NCI-H2171 treated with DMSO at 0.1 percent for 48 hours (cell line): ENCODE measurements around the gene ANK3.

Experiments used
- DNase-seq: peaks from one replicate; lab custom pipeline; 2025; lab: John Stamatoyannopoulos, UW

The ANK3 gene

DNA sequence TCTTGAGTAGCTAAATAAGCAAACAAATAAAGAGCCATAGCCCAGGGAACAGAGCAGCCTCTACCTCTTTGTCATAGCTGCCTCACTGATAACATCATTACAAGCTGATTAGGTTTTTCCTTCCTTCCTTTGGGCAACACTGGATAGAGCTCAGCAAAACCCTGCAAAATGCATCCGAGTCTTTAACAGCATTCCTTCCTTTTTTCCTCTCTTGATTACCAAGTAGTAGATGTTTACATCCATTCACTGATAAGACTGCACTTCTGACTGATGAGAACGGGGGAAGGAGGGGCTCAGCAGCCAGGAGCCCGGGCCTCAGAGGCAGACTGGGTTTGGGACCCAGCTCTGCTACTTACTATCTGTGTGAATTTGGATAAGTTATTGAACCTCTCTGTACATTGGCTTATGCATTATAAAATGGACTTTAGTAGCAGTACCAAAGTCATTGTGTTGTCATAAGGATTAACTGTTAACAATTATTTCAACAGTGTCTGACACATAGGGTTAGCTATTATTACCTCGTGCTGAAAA lies 214.2 kb downstream of the ANK3 start:
- DNase-seq = no peak

DNA sequence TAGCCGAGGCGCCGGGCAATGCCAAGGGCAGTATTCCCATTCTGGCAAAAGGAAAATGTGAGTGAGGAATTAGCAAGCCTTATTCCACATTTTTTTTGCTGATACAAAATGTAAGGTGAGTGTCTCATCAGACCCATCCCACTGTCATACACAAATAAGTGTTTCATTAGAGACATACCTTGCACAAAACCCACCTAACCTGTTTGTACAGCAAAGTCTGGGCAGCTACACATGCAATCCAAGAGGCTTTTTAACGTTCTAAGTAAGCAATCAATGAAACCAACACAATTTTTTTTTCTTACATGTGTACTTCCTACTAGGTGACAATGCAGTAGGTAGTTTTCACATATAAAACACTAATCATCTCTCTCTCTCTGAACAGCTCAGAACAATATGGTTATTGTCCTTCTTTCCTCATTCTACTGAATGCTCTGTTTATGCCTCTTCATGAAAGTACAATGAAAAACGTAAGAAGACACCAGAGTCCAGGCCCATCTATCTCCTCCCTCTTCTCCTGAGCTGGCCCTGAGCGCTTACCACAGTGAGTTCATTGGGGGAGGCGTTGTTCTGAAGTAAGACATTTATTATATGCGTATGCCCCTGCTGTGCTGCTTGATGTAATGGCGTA lies 217.2 kb downstream of the ANK3 start:
- no peak for DNase-seq

DNA sequence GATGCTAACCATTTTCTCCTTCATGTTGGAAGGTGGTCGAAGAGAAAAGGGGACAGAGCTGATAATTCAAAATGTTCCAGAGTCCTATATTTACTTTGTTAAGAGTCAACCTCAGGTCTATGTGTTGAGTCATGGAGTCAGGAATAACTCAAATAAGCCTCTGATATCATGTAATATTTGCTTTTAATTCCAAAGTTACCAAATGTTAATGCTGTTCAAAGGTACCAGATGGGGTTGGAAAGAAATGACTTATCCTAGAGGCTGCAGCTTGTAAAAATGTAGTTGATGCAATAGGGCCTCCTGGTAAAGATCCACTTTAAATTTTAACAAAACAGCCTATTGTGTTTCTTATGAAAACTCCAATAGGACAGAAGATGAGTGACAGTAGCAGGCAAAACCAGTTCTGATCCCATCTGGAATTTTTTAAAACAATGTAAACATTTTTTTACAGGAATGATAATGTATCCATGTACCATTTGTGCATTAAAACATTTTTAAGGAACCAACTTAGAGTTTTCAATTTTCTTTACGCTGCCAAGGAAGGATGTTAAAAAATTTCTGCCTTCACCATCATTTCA lies 218.2 kb downstream of the ANK3 start:
- DNase-seq = no peak

DNA sequence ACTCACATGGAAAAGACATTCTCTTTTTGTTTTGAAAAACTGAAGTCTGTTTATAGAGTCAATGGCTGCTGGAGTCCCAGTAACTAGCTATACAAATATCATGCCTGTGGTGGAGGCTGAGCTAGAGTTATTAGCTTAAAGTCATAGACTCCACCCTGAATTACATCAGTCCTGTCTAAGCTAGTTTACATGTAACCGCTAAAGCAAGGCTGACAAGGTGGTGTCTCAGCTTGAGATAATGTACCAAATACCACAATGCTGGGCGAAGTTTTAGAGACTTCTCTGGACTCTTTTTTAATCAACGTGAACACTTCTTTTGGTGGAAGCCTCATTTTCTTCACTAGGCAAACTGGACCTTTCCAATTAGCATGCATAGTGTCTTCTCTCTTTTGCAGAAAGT lies 219.4 kb downstream of the ANK3 start:
- DNase-seq = no peak

DNA sequence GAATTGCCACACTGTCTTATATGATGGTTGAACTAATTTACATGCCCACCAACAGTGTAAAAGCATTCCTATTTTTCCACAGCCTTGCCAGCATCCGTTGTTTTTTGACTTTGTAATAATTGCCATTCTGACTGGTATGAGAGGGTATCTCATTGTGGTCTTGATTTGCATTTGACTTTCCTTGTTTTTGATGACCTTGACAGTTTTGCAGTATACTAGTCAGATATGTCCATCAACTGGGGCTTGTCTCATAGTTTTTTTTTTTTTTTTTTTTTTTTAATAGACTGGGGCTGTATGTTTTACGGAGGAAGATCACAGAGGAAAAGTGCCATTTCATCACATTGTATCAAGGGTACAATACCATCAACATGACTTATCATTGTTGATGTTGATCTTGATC lies 220.6 kb downstream of the ANK3 start:
- DNase-seq = no peak

DNA sequence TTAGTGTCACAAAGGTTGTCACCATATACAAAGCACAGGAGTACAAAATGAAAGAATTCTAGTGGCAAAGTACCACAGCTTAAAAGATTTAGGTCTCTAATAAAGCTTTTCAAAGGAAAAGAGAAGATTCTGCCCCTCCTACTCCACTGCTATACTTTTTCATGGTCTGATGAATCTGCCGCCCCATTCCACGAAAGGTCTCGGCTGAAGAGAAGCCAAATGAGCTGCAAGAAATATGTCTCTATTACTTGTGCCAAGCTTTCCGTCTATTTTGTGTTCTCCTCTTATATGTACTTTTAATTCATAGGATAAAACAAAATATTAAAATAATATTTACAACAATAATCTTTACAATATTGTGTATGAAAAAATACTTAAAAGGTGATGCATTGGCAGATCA lies 222.6 kb downstream of the ANK3 start:
- no peak for DNase-seq

DNA sequence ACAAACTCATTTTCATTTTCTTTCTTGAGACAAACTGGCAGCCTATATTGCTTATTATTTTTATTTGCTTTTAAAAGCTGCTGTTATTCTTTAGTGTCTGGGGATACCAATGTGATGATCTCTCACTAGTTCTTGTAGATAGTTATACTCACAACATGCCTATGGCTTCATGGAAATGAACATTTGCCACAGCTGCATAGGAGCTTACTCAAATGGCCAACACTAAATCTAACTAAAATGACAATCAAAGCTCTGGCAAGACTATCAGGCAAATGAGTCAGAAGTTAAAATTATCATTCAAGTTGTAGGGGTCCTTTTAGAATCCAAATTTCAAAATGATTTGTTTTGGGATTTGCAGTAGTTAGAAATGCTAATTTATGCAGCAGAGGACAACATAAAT lies 225.9 kb downstream of the ANK3 start:
- DNase-seq = no peak

DNA sequence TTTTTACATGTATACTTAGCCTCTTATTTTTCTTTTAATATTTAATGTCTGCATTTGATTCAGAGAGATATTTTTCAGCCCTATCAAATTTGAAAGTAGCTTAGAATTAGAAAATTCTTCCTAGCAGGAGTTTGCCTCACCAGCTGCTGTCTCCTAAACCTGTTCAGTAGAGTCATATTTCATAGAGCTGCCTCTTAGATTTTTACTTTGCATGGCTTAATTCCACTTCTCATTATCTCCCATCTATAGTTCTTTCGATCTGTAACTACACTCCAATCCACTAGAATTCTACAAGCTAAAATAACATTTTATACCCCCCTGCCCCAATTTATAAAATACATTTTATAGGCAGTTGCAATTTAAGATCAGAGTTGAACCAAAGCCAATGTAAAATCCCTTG lies 227.0 kb downstream of the ANK3 start:
- peak; percentile 81 for DNase-seq

DNA sequence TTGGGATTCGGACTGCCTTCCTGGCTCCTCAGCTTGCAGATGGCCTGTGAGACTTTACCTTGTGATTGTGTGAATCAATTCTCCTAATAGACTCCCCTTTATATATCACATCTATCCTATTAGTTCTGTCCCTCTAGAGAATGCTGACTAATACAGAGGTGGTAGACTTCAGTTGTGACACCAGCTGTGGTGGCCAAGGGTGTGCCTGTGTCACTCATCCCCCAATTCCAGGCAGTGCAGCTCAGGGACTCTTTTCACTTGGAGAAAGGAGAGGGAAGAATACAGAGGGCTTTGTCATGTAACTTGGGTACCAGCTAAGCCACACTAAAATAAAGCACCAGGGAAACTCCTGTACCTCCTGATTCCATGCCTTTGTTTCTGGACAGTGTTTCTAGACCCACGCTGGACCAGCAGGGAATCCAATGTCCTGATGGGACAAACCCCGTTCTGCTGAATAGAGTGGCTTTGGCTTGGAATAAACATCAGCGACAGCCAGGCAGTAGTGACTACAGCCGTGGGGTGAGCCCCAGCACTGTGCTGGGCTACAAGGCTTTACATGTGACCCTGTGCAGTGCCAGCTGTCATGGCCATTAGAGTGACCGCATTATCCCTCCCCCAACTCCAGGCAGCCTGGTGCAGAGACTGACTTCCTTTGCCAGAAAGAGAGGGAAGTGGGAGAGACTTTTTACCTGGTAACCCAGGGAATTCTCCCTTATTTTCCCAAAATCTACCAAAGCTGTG lies 233.6 kb downstream of the ANK3 start:
- no peak for DNase-seq

DNA sequence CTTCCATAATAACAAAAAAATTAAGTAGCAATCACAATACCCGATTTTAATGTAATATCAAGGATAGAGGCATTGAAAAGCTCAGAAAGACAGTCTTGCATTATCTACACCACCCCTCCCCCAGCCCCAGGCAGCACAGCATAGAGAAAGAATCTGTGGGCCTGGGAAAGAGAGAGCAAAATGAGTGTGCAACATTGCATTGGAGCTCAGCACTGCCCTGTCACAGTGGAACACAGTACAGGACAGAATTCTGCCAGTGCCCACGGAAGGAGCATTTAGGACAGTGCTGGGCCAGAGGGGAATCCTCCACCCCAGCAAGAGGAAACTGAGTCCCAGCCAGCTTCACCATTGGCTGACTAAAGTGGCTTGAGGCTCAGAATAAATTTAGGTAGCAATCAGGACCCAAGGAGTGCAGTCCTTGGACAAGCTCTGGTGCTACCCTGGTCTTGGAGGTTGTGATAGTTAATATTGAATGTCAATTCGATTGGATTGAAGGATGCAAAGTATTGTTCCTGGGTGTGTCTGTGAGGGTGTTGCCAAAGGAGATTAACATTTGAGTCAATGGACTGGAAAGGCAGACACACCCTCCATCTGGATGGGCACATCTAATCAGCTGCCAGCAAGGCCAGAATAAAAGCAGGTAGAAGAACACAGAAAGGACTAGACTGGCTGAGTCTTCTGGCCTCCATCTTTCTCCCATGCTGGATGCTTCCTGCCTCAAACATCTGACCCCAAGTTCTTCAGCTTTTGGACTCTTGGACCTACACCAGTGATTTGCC lies 234.4 kb downstream of the ANK3 start:
- DNase-seq = peak; percentile 66

DNA sequence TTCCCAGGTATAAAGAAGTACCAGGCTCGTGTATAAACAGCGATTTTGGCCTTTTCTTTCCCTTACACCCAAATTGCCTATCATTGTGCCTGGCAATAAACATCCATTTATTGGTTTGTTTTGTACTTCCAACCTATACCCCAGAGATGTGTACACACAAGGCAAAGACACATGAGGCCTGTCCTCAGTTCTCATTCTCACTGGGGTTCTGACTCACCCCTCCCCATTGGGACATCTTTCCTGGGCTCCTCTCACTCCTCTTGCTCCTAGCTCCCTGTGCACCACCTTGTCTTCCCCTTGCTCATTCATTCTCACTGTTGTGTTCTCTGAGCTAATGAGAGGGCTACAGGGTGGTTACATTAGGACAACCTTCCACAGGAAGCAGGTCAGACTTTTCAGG lies 240.7 kb downstream of the ANK3 start:
- peak; percentile 63 for DNase-seq

DNA sequence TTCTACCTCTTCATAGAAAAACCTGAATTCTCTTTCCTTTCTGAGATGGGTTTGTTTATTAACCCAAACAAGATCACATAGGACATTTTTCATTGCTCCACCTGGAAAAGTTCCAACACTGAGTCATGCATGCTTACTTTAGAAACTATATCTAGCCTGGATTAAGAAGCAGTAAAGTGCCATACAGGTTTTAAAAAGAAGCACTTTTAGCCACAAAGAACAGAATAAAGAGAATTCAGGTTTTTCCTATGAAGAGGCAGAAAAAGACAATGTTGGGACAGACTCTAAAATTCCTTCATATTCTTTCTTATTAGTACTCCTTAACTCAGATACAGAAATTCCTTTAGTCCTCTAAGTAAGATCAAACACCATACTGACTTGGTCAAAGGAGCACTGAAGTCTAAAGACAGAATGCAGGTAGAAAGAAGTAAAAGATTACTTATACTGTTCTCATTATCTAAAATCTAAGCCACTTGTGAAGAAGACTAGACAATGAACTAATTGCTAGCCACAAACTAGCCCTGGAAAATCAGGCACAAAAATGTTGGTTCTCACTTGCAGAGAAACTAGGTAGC lies 241.3 kb downstream of the ANK3 start:
- no peak for DNase-seq

DNA sequence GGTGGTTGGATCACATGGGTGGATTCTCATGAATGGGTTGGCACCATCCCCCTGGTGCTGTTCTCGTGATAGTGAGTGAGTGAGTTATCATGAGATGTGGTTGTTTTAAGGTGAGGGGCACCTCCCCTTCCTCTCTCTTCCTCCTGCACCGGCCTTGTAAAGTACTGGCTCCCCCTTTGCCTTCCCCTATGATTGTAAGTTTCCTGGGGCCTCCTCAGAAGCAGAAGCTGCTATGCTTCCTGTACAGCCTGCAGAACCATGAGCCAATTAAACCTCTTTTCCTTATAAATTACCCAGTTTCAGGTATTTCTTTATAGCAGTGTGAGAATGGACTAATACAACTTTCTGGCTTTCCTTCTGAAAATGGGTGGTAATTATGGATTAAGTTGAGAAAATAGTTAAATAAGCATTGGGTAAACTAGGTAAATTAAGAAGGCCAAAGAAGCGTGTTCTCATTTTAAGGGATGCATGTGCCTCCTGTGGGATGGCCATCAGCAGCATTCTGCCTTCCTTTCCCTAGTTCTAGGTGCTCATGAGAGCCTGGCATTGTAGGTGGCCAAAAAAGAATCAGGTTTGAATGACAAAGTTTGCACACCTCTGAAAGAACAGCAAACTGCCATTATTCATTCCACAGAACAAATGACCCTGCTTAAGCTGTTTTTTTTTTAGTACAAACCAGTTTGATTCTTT lies 242.0 kb downstream of the ANK3 start:
- DNase-seq = no peak

DNA sequence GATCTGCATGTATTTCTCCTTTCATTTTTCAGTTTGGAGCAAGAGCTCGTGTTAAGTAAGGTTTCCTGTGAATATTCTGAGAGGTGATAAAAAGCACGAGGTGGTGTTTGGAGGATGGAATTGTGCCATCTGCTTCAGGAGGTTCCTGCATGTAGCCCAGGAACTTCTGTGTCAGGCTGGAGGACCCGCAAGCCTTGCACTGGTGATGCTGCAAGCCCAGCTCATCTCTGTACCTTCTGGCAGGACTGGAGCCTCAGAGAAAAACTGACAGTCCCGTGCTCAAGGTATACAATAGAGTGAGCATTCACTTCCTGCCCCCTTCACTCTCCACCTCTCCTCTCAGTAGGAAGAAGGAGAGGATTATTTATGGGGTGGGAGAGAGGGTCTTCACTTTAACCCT lies 242.7 kb downstream of the ANK3 start:
- no peak for DNase-seq

DNA sequence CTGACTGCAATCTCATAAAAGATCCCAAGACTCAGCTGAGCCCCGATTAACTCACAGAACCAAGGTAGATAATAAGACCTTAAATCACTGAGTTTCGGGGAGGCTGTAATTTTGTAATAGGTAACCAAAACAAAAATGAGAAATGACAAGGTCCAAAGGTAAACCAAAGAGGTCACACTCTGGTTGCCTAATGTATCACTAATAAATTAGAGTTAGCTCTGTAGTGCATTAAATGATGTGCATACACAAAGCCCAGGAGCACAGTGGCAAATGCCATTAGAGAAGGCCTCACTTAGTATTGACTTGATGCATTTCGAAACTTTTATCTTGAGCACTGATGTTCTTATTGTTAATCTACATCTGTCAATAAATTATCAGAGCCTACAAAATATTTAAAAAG lies 245.6 kb downstream of the ANK3 start:
- no peak for DNase-seq

DNA sequence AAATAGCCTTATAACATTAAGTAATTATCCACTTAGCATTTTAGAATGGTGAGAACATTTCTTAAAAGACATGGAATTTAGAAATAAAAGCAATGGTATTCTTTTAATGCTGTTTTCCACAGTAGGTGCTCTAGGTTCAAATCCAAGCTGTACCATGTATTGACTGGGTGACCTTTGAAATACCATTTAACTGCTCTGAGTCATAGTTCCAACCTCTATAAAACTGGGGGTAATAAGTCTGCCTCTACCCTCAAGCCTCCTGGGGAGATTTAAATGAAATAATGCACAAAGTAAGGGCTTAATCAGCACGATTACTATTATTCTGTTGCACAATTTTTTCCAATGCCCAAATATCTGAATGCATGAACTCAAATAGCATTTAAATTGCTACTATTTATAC lies 246.9 kb downstream of the ANK3 start:
- DNase-seq = no peak

DNA sequence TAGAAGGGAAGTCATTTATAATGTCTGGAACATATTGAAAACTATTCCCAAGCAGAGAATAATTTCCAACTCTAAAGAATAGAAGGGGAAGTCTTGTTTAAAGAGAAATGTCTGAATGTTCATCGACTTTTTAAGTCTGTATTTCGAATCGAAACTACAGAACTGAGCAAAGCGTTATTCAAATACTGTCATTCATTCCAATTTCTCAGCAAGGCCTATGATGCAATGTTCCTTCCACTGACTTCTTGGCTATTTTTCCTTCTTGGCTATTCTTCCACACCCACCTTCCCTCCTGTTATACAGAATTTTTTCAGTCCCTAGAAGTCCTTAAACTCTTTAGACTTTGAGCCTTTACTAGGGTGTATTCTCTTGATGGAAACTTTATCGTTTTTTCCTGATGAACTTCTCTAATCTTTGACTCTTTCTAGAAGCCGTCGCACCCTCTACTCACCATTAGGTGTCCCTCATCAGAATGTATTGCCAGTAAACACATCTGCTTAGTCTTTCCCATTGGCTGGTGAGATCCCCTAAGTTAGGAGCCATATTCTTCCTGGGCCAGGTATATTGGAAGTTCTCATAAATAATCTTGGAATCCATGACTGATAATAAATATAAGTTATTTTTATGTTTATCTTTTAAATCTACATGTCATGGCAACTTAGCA lies 247.6 kb downstream of the ANK3 start:
- no peak for DNase-seq

DNA sequence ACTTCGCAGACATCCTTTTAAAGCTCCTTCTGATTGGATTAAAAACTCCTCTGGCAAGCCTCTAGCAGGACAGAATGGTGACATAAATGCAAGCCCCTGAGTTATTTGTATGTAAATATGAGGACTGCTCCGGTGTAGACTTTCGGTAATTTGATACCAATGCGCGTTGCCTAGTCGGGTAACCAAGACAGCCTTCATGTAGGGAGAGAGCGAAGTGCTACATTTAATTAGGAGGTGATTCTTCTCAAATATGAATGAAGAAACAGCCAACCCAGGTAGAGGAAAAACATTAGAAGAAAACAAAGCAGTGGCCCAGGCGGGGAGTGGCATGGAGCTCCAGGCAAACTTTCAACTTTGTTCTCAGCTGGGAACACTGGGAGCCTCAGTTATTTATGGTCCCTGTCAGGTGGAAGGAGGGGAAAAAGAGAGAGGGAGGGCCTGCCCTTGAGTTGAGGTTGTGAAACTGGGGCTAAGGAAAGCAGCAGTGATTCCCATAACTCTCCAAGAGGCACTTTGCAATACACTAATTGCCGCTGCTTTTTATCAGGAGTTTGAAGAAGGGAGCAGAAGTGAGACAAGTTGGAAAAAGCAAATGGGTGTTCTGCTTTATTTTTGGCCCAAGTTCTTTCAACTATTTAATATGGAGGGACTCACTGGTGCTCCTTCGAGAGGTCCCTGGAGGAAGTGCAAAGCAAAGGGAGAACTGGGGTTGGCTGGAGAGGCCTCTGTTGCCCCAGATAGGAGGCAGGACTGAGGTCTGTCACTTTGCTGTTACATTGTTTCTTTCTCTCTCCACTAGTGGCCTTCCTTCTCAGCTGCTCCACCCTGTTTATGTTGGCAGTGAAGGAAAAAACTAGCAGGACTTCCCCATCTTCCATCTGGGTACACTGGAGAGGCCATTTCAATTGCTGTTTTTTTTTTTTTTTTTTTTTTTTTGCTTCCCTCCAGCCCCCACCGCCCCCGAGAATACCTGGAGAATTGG lies 248.7 kb downstream of the ANK3 start:
- peak; percentile 90 for DNase-seq

DNA sequence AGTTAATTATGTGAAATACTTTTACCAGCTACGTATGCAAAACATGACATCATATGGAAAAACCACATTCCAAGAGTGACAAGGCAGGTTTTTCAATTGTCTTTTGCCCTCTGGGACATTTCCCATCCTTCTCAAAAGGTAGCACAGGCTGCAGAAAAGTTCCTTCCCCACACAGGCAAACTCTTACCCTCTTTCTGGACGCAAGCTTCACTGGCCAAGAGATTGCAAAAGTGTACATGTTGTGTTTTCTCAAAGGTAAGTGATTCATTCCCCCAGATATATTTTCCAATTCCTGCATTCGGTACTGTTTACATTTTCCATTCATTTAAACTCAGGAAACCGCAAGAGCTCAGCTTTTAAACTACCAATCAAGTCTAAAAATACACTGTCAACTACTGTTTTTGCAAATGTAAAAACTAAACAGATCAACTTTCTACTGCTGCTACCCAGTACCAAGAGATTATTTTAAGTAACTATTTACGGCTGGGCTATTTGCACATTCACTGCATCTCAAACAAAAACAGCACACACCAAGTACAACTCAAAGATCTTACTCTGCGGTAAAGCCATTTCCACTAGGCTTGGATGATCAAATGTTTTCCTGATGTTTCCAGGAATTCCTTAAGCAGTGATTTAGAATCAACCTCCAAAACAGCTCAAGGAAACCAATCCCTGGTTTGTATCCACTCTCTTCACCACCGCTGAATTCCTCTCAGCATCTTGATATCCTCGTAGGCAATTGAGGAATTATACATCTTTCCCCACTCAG lies 249.7 kb downstream of the ANK3 start:
- DNase-seq = no peak
